Smooth muscle cell (in vitro differentiated cells): Measurements from ENCODE around the gene PTPA. TPM values are rescaled to one million over a fixed set of nuclear protein-coding genes. Genes with fewer than 3 reads are reported as not detected.

Source experiments
- DNase-seq: peaks from one replicate; lab custom pipeline; 2025; ENCODE audit not compliant: unreplicated experiment; lab: John Stamatoyannopoulos, UW
- H2AFZ ChIP-seq: fragments of 200-600 bp; sonication (generic); 2 replicates; pipeline ENCODE4 v1.6.0; 2016; ENCODE audit warnings: antibody characterized with exemption, low read depth, mild to moderate bottlenecking
- H3F3A ChIP-seq: fragments of 200-600 bp; sonication (generic); 2 replicates; pipeline ENCODE4 v1.6.0; 2017; ENCODE audit warnings: antibody characterized with exemption, low read depth
- H3K27ac ChIP-seq: fragments of 200-600 bp; sonication (generic); 2 replicates; pipeline ENCODE4 v1.5.1; 2016; ENCODE audit warnings: low read depth, mild to moderate bottlenecking
- H3K27me3 ChIP-seq: fragments of 200-600 bp; sonication (generic); 2 replicates; pipeline ENCODE4 v1.6.1; 2016; ENCODE audit warnings: low read depth, mild to moderate bottlenecking
- H3K36me3 ChIP-seq: fragments of 200-600 bp; sonication (generic); 2 replicates; pipeline ENCODE4 v1.5.1; 2016; ENCODE audit warnings: low read depth
- H3K4me1 ChIP-seq: fragments of 200-600 bp; sonication (generic); 2 replicates; pipeline ENCODE4 v1.5.1; 2016; ENCODE audit warnings: low read depth
- H3K4me2 ChIP-seq: fragments of 200-600 bp; sonication (generic); 2 replicates; pipeline ENCODE4 v1.6.0; 2016; ENCODE audit warnings: mild to moderate bottlenecking
- H3K4me3 ChIP-seq: fragments of 200-600 bp; sonication (generic); 2 replicates; pipeline ENCODE4 v1.5.1; 2016; ENCODE audit warnings: mild to moderate bottlenecking
- H3K79me2 ChIP-seq: fragments of 200-600 bp; sonication (generic); 2 replicates; pipeline ENCODE4 v1.6.0; 2016; ENCODE audit warnings: low read depth, mild to moderate bottlenecking
- H3K9ac ChIP-seq: fragments of 200-600 bp; sonication (generic); 2 replicates; pipeline ENCODE4 v1.6.0; 2016; ENCODE audit warnings: low read depth
- H3K9me3 ChIP-seq: fragments of 200-600 bp; sonication (generic); replicated peaks from 2 replicates; pipeline ENCODE4 v1.5.1; 2016; ENCODE audit warnings: low read depth
- H4K20me1 ChIP-seq: fragments of 200-600 bp; sonication (generic); 2 replicates; pipeline ENCODE4 v1.6.0; 2016; ENCODE audit warnings: low read depth
- CTCF ChIP-seq: fragments of 200-600 bp; sonication (generic); IDR thresholded peaks from 2 replicates; pipeline ENCODE4 v1.5.1; 2017; ENCODE audit warnings: borderline replicate concordance, mild to moderate bottlenecking, antibody characterized with exemption; ENCODE audit not compliant: insufficient read depth, poor library complexity, severe bottlenecking
- WGBS: methylation state at CpG from one replicate; pipeline ENCODE4 v1.1.7; 2016; ENCODE audit warnings: low lambda C conversion rate; 5-methylcytosine and 5-hydroxymethylcytosine counted together
- polyA plus RNA-seq: library from polyadenylated mRNA; unstranded; fragments of >200 nt; fragmentation: Nextera tagmentation; extraction: Ambion mirVana; gene quantifications from 2 replicates; pipeline ENCODE4 v1.2.1, GENCODE V29; 2016
- total RNA-seq: library from RNA; depleted of rRNA; stranded (reverse); fragments of >200 nt; gene quantifications from 2 replicates; pipeline ENCODE4 v1.2.3, GENCODE V29; 2014

The PTPA gene
- total and polyA plus RNA-seq, 2 experiments from 2014 or later, result 88.7 to 119 TPM

DNA sequence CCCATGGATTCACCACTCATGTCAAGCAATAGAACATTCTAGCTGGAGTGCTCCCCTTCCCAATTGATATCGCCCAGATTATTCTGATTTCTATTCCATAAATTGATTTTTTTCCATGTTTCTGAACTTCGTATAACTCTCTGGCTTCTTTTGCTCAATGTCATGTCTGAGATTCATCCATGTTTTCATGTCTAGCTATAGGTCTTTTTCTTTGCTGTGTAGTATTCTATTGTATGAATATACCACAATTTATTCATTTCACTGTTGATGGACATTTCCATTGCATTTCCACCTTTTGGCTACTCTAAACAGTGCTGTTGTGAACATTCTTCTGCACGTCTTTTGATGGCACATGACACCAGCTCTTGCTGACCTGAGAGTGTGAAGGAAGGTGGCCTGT lies 19.6 kb downstream of the PTPA start:
- no peaks in the 10 kb centered on the region for H3K9me3 ChIP-seq
- H3K9ac ChIP-seq, result no peak overlapping the region
- peaks cover 20% of the 10 kb centered on the region for H3K4me1 ChIP-seq
- no peak for DNase-seq
- no peaks in the 10 kb centered on the region for H3F3A ChIP-seq
- 67% methylated on average over 3 of the region's 3 CpGs for WGBS
- no peak overlapping the region for H3K27ac ChIP-seq
- TF ChIP-seq CTCF, result no peak
- H3K4me3 ChIP-seq, result no peak overlapping the region
- no peak overlapping the region for H2AFZ ChIP-seq
- H4K20me1 ChIP-seq, result no peaks in the 10 kb centered on the region
- H3K4me2 ChIP-seq, result no peak overlapping the region
- no peaks in the 10 kb centered on the region for H3K27me3 ChIP-seq
- H3K79me2 ChIP-seq, result no peaks in the 10 kb centered on the region
- peaks cover 4% of the 10 kb centered on the region for H3K36me3 ChIP-seq

GRCh38 chr9:129131300-129132145 lies 20.3 kb downstream of the PTPA start:
- WGBS, result 48% methylated on average over 13 of the region's 13 CpGs
- Histone ChIP-seq H2AFZ (no peak overlapping the region), H3K27me3 (no peaks in the 10 kb centered on the region), H3K27ac (no peak overlapping the region), H3F3A (no peaks in the 10 kb centered on the region), H3K79me2 (no peaks in the 10 kb centered on the region), H3K36me3 (peaks cover 4% of the 10 kb centered on the region), H3K9me3 (no peaks in the 10 kb centered on the region), H3K4me2 (no peak overlapping the region), H4K20me1 (no peaks in the 10 kb centered on the region), H3K4me3 (no peak overlapping the region), H3K9ac (no peak overlapping the region), H3K4me1 (peaks cover 14% of the 10 kb centered on the region)
- peak; percentile 95 for TF ChIP-seq CTCF
- peak; percentile 40 for DNase-seq

GRCh38 chr9:129133082-129133481 lies 21.9 kb downstream of the PTPA start:
- WGBS, result 90% methylated on average over 4 of the region's 4 CpGs
- Histone ChIP-seq H3K9me3 (no peaks in the 10 kb centered on the region), H3K36me3 (peaks cover 4% of the 10 kb centered on the region), H3K79me2 (no peaks in the 10 kb centered on the region), H3K27ac (no peak overlapping the region), H3K4me2 (no peak overlapping the region), H3K4me1 (no peaks in the 10 kb centered on the region), H3K4me3 (no peak overlapping the region), H3F3A (peaks cover 6% of the 10 kb centered on the region), H3K9ac (no peak overlapping the region), H2AFZ (no peak overlapping the region), H3K27me3 (no peaks in the 10 kb centered on the region), H4K20me1 (no peaks in the 10 kb centered on the region)
- no peak for DNase-seq
- no peak for TF ChIP-seq CTCF

- H3K4me3 ChIP-seq, result no peak overlapping the region
- DNase-seq, result no peak
Measured at GRCh38 chr9:129135476-129135875, 24.3 kb downstream of the PTPA start.

More at GRCh38 chr9:129135476-129135875, 24.3 kb downstream of the PTPA start:
- over 99% methylated on average over 6 of the region's 6 CpGs for WGBS
- peaks cover 12% of the 10 kb centered on the region for H3F3A ChIP-seq
- H3K9me3 ChIP-seq, result no peaks in the 10 kb centered on the region
- TF ChIP-seq CTCF, result no peak
- no peak overlapping the region for H3K4me2 ChIP-seq
- no peaks in the 10 kb centered on the region for H4K20me1 ChIP-seq
- H3K27me3 ChIP-seq, result no peaks in the 10 kb centered on the region
- no peak overlapping the region for H3K27ac ChIP-seq
- H3K79me2 ChIP-seq, result no peaks in the 10 kb centered on the region
- no peak overlapping the region for H2AFZ ChIP-seq
- H3K4me1 ChIP-seq, result peaks cover 10% of the 10 kb centered on the region
- peaks cover 4% of the 10 kb centered on the region for H3K36me3 ChIP-seq
- no peak overlapping the region for H3K9ac ChIP-seq
